Activated CD4-positive, alpha-beta T cell treated with anti-CD3 and anti-CD28 coated beads, Interleukin-2, amount 50 U/mL, for 24 hours (primary cell): Measurements from ENCODE around the gene YIPF5.

Source experiments
- DNase-seq, 2 donors: peaks; one replicate each; pipeline ENCODE4 v3.0.0-alpha.2; 2020; ENCODE audit warnings: low read depth in 1 of 2, low spot score in 1 of 2

The YIPF5 gene

GRCh38 chr5:144179226-144179625, 8.8 kb upstream of the YIPF5 start:
- DNase-seq = no peak

GRCh38 chr5:144177548-144177947, 7.1 kb upstream of the YIPF5 start:
- DNase-seq = no peak

GRCh38 chr5:144173766-144174165, 3.3 kb upstream of the YIPF5 start:
- DNase-seq = no peak

- DNase-seq = no peak
Measured at GRCh38 chr5:144169904-144170275, 569 bp downstream of the YIPF5 start.

- no peak for DNase-seq
Measured at GRCh38 chr5:144167998-144168397, 2.5 kb downstream of the YIPF5 start.

- DNase-seq = no peak
Measured at GRCh38 chr5:144166696-144167095, 3.8 kb downstream of the YIPF5 start.

- no peak for DNase-seq
Measured at GRCh38 chr5:144162686-144163085, 7.8 kb downstream of the YIPF5 start.

GRCh38 chr5:144156767-144157171, 13.7 kb downstream of the YIPF5 start:
- no peak for DNase-seq

- DNase-seq = no peak
Measured at GRCh38 chr5:144151026-144151425, 19.4 kb downstream of the YIPF5 start.

- no peak for DNase-seq
Measured at GRCh38 chr5:144144956-144145751, 25.3 kb downstream of the YIPF5 start.

- no peak for DNase-seq
Measured at GRCh38 chr5:144143625-144144024, 26.8 kb downstream of the YIPF5 start.

- no peak for DNase-seq
Measured at GRCh38 chr5:144142824-144143162, 27.7 kb downstream of the YIPF5 start.

GRCh38 chr5:144142139-144142823, 28.2 kb downstream of the YIPF5 start:
- no peak for DNase-seq

GRCh38 chr5:144141585-144141984, 28.9 kb downstream of the YIPF5 start:
- DNase-seq = no peak

- no peak for DNase-seq
Measured at GRCh38 chr5:144139586-144139985, 30.9 kb downstream of the YIPF5 start.

GRCh38 chr5:144135113-144135762, 35.2 kb downstream of the YIPF5 start:
- DNase-seq = no peak

- no peak for DNase-seq
Measured at GRCh38 chr5:144134194-144134826, 36.1 kb downstream of the YIPF5 start.

GRCh38 chr5:144133050-144133633, 37.3 kb downstream of the YIPF5 start:
- no peak for DNase-seq

GRCh38 chr5:144131261-144131660, 39.2 kb downstream of the YIPF5 start:
- DNase-seq = no peak

GRCh38 chr5:144130306-144130705, 40.2 kb downstream of the YIPF5 start:
- no peak for DNase-seq

GRCh38 chr5:144128844-144129243, 41.6 kb downstream of the YIPF5 start:
- DNase-seq = no peak
